ENCODE data around the gene FAM156A.
"Not testable (repeated sequence)": the region's sequence is repeated elsewhere in the genome, so short reads cannot be mapped to it uniquely, and the experiment has no call there.

- TF ChIP-seq CTCF (IDR thresholded peaks at IDR 0.05; ENCODE audit: insufficient read depth, low read length); GABPA (IDR thresholded peaks at IDR 0.05; ENCODE audit: low read depth); POLR2AphosphoS5 (IDR thresholded peaks at IDR 0.05; ENCODE audit: low read depth); REST (IDR thresholded peaks at IDR 0.05; ENCODE audit: insufficient replicate concordance, low read depth); SPI1 (IDR thresholded peaks at IDR 0.05; ENCODE audit: borderline replicate concordance, low read depth): not testable (repeated sequence)
Observed at GRCh38 chrX:52907137-52907536, 51.2 kb downstream of the FAM156A start.

All from HL-60 (cell line).